ENCODE measurements around the gene HNRNPAB.
"Not testable (repeated sequence)": the region's sequence is repeated elsewhere in the genome, so short reads cannot be mapped to it uniquely, and the experiment has no call there.

The HNRNPAB gene

DNA sequence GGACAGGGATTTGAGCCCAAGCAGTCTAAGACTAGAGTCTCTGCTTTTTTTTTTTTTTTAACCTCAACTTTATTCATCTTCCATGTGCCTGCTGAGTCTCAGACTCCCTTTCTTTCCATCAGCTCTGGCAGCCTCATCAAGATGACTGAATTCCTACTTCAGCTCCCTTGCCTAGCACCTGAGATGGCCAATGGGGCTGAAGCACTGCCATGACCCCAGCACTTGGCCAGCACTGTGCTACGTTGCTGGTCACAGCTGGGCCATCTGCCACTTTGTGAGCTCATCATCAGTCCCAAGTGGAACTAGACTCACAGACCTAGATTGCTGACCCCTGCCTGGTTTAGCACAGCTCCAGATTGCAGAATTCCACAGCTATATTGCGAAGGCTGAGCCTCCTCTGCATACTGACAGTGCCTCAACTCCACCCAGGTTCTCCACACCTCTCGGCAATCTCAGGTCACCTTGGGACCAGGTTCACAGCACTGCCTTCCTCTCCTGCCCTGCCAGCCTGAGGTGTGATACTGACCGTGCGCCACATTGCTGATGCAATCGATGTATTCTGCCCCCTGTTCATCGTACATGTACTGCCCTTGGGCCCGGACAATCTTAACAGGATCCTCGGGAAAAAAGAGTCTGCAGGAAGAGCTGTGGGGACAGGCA, 26.7 kb downstream of the HNRNPAB start:
- no peak for DNase-seq (ENCODE audit: low spot score)

DNA sequence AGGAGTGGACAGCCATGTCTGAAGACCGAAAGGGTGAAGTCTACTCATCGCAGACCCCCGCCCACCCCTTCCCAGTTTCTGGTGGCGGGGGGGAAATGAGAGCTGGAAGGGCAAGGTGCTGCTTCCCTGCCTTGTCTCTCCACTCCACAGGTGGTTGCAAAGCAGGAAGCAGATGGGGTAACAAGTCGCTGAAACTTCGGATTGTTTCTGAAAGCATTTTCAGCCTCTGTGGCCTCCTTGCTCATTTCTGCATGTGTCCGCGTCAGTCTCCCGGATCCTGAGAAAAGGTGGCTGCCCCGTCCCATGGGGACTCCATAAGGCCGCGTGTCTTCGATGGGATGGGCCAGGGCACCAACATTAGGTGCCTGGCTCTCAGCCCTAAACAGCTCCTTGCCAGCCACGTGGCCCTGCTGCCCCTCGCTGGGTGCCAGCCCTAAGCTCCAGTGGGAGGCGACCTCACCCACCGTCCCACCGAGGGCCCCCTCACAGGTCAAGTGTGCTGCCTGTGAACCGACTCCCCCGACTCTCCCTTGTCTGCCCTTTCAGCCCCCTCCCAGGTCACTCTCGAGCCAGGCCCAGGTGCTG, 27.3 kb downstream of the HNRNPAB start:
- no peak for DNase-seq (ENCODE audit: low spot score)

DNA sequence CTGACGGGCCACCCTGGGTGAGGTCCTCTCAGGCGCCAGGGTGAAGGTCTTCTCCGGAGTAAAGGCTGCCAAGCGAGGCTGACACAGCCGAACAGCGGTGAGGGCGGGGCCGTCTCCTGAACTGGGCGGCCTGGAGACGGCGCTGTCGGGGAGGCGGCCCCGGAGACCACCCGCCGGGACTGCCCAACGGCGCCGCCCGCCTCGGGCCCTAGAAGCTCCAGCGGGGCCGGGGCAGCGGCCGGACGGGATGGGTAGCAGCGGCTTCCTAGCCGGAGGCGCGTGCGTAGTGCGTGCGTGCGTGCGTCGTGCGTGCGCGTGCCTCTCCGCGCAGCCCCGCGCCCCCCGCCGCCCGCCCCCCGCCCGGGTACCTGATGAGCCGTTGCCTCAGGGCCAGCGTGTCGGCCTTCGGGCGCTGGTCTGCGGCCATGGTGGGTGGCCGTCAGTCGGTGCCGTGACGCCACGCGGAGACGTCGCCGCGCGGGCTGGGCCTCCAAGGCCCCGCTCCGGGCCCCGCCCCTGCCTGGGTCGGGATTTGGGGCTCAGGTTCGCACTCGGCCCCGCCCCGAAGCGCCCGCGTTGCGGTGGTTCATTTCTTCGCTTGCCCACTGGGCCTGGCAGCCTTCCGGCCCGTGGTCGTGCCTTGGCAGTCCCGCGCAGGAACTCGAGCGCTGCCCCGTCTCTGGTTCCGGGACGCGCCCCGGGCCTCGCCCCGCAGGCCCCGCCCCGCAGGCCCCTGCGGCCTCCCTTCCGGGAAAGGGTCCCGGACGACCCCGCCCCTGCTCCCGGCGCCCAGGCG, 28.0 kb downstream of the HNRNPAB start, which contains the start of gene PHYKPL:
TSS of gene PHYKPL (minus strand) at position 679 of the 796 bp plus-strand sequence. CDS start at position 427, 252 bp downstream.
- peak; percentile 62 for DNase-seq (ENCODE audit: low spot score)

DNA sequence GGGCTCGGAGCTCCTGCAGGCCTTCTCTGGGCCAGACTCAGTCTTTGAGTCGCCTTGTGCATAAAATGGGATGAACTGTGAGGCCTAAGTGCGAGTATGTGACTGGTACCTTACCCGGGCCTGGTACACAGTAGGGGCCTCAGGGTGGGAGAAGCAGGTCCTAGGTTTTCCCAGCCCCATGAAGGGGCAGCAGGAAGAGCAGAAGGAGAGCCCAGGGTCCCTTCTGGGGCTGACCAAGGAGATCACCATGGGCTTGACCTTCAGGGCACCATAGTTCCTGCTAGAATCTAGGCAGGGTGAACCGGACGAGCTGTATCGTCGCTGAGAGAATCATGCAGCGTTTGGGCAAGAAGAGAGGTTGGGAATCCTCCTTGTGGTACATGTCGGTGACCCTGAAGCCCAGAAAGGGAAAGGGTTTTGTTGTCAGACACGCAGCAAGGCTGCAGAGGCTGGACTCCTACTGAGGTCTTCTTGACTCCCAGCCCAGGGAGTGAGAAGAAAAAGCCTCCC, 28.6 kb downstream of the HNRNPAB start:
- no peak for DNase-seq (ENCODE audit: low spot score)

DNA sequence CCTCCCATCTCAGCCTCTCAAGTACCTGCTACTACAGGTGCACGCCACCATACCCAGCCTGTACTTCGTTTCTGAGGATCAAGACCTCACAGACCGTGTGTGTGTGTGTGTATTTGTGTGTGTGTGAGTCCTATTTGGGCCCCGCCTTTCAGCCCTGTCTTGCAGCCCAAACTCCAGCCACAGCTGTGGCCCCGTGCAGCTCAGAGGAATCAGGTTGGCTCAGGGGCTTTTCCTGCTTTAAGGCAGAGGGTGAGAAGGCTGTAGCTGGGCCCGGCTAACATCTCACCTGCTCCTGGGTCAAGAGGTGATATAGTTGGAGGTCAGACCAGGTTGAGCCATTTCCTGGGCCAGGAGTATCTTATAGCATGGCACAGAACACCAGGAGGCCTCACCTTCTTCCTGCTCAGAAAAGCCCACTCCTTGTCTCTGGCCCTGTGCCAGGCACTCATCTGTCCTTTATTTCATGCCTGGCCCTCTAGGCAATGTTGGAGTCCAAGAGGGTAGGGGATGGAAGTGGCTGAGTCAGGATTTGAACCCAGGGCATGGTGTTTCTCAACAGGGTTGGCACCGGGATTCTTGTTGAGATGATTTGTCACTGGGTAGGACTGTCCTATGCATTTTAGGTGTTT, 29.9 kb downstream of the HNRNPAB start:
- DNase-seq (ENCODE audit: low spot score) = no peak

DNA sequence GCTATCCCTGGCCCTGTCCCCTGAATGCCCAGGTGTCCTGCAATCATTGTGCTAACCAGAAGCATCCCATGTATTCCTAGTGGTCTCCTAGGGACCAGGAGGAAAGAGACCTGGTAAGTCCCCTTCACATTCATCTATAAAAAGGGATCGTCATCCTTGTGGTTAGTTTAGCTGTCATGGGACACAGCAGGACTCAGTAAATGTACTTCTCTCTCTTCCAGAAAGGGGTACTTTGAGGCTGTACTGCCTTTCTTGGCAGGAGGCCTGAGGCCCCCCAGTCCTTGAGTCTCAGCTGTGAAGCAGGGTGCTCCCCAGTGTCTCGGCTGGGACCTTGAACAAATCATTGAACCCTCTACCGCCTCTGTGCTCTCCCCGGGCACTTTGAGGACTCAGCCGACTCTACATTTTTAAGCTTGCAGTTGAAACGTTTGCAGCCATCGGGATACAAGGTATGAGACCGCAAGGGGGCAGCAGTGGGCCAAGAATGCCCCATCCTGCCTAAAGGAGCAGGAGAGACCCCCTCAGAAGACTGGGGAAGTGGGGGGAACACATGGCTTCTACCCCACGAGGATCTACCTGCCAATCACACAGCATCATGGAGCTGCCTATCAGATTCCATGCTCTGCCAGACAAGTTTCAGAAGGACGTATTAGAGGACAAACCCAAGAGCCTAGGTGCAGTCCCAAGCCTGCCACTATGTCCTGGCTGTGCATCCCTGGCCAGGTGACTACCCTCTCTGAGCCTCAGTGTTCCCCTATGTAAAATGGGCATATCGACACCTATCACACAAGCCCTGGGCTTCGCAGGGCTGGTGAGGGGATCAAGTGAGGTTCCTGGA, 30.6 kb downstream of the HNRNPAB start:
- DNase-seq (ENCODE audit: low spot score) = peak; percentile 66

DNA sequence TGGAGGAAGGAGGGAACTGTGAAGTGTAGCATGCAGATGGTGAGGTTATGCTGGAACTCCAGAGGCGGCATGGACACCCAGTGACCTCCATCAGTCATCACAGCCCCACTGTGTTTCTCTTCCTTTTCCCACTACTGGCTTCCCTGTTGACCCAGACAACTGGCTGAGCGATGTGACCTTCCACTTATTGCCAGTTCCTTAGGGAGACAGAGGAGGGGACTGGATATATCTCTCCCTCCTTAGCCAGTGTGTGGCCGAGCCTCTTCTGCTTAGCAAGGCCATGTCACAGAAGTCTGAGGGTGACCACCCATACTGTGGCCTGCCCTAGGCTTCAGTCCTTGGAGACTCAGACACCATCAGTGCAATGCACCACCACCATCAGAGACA, 31.2 kb downstream of the HNRNPAB start:
- DNase-seq (ENCODE audit: low spot score) = no peak

DNA sequence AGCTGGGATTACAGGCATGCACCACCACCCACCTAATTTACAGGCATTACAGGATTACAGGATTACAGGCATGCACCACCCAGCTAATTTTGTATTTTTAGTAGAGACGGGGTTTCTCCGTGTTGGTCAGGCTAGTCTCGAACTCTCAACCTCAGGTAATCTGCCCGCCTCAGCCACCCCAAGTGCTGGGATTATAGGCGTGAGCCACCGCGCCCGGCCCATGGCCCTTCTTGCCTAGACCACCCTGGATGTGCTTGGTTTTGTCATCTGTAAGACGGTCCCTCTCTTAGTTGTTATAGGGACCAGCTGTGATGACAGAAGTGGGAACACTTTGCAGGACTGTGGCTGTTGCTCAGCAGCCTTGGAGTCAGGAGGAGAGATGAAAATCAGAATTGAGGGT, 31.8 kb downstream of the HNRNPAB start:
- no peak for DNase-seq (ENCODE audit: low spot score)

DNA sequence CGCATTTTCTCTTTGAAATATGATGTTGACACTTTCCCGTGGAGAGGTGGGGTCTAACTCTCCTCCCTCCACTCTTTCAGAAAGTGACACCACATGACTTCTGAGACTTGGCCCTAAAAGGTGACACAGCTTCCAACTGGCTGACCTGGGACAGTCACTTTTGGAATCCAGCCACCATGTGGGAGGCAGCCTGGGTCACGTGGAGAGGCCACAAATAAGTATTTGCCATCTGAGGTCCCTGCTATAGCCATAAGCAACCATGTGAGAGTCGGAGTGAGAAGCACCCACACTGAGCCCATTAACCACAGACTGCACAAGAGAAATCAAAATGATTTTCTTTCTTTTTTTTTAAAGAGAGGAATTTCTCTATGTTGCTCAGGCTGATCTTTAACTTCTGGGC, 32.3 kb downstream of the HNRNPAB start:
- no peak for DNase-seq (ENCODE audit: low spot score)

DNA sequence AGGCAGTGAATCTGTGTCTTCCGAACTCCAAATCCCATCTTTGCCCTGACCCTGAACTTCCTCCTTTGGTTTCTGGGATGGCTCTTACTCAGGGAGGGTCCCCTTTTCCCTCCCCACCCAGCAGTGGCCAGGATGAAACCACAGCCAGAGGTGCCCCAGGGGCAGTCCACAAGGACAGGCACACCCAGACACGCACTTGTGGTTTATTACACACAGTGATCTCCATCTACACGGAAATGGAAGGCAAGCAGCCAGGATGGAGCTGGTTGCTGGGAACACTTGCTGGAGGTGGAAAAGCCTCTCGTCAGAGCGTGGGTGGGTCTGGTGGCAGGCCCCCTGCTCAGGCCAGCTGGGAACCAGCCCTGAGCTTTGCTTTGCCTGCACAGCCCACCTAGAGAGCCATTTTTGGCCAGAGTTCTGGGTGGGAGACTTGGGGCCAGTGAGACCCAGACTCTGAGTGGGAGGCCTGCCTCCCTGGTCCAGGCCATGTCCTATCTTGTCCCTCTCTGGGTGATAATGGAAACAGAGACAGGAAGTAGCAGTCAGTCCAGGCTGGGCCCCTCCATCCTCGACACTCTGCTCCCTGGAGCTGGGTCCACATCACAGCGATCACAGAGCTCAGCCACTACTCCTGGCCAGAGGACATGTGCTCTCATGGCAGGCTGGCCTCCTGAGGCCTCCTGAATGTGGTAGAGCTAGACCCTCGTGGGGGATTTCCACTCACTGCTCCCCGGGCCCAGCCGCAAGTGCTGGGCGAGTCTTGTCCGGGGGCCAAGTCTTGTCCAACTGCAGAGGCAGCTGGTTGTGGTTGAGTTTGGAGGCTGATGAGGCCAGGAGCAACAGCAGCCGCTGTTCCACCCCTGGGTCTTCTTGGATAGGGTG, 33.3 kb downstream of the HNRNPAB start:
- no peak for DNase-seq (ENCODE audit: low spot score)

DNA sequence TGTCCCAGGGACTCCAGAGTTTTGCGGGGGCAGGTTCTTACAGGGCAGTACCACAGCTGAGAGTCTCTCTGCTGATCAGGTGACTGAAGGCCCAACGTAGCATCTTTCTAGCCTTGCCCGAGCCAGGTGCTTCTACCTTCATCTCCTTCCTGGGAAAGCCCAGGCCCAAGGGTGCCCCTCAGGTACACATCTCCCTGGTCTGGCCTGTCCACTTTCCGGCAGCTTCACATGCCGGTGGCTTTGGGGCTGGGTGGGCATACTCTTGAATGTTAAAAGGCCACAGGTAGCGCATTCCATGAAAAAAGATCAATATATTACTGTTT, 33.9 kb downstream of the HNRNPAB start:
- no peak for DNase-seq (ENCODE audit: low spot score)

DNA sequence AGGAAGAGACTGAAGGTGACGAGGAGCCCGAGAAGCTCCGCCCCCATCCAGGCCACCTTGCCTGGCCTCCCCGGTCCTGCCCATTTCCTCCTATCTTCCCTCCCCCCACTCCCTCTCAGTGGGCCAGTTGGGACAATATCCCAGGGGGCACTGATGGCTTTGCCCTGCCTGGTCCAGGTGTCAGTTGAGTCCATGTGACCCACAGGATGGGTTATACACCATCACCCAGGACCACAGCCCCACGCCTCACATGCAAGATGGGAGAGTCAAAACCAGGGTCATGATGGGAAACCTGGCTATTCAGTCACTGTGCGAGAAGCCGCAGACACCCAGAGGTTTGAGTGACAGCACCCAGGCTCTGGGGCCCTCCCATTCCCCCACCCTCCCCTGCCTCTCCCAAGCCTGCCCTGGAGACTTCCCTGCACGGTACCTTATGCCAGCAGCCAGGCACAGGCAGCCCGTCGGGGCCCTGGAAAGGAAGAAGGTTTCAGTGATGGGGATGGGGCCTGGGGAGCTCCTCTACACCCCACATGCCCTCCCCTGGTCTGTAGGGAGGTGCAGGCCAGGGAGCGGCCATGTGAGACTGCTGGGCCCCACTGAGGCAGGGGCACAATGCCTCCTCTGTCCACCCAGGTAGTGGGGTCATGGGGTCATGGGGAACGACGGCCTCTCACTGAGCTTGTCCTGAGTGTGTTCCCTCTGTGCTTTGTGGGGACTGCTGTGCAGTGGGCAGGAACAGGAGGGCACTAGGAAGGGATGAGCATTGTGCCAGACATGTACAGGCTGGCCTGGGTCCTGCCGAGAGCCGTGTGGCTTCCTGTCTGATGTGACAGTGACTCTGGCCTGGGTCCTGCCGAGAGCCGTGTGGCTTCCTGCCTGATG, 34.6 kb downstream of the HNRNPAB start:
- no peak for DNase-seq (ENCODE audit: low spot score)

DNA sequence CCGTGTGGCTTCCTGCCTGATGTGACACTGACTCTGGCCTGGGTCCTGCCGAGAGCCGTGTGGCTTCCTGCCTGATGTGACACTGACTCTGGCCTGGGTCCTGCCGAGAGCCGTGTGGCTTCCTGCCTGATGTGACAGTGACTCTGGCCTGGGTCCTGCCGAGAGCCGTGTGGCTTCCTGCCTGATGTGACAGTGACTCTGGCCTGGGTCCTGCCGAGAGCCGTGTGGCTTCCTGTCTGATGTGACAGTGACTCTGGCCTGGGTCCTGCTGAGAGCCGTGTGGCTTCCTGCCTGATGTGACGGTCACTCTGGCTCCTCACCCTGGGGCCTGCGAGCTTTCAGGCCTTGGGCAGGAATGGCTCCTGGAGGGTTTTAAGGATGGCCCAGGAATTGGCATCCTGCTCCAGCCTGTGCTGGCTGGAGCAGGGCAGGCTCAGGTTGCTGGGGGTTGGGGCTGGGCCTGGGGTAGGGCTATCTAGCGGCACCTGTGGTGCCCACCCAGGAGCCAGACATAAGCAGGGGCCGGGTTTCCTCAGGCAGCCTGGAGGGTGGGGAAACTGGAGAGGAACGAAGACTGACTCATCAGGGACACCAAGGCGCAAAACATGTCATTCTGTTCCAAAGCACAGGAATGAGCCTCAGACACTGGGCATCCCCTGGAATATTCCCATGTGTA, 35.4 kb downstream of the HNRNPAB start:
- DNase-seq (ENCODE audit: low spot score) = not testable (repeated sequence)

DNA sequence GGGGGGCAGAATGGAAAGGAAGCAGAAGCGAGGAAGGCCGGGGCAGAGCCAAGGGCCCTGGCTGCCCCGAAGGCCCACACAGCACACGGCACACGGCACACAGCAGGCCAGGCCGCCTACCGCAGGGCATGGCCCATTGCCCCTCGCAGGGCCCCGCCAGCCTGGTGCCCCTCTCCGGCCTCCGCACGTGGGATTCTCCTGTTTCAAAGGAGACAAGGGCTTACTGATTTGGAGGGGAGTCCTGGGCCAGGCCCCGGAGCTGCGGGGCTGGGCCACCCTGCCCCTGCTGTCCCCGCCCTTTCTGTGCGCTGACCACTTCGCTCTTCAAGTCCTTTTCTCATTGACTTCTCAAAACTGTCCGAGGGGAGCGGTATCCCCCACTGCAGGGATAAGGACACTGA, 36.0 kb downstream of the HNRNPAB start:
- DNase-seq (ENCODE audit: low spot score) = no peak

DNA sequence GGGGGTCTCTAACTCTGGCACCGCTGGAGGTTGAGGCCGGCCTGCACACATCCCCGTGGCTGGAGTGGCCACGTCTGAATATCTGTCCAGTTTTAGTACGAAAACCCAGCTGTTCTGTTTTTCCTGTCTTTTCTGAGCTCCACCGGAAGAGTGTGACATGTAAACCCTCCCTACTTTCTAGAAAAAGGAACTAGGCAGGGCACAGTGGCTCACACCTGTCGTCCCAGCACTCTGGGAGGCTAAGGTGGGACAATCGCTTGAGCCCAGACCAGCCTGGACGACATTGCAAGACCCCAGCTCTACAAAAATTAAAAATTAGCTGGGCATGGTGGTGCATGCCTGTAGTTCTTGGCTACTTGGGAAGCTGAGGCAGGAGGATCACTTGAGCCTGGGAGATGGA, 36.4 kb downstream of the HNRNPAB start:
- DNase-seq (ENCODE audit: low spot score) = no peak

DNA sequence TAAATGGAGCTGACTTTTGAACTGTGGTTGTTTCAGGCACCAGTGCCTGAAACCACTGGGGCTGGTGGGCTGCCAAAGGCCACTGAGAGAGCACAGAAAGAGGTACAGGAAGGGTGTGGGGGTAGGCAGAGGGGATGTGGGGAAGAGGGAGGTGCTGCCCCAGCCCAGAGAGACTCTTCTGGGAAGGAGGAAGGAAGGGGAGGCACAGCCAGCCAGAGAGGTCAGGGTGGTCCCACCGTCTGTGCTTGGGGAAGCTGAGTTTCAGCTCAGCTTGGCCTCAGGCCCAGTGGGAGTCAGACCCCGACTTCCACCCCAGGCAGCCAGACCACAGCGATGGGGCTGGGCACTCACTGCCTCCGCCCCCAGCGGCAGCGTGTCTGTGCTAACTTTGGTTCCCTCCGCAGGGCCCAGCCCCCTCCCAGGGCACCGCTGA, 36.9 kb downstream of the HNRNPAB start:
- DNase-seq (ENCODE audit: low spot score) = no peak

DNA sequence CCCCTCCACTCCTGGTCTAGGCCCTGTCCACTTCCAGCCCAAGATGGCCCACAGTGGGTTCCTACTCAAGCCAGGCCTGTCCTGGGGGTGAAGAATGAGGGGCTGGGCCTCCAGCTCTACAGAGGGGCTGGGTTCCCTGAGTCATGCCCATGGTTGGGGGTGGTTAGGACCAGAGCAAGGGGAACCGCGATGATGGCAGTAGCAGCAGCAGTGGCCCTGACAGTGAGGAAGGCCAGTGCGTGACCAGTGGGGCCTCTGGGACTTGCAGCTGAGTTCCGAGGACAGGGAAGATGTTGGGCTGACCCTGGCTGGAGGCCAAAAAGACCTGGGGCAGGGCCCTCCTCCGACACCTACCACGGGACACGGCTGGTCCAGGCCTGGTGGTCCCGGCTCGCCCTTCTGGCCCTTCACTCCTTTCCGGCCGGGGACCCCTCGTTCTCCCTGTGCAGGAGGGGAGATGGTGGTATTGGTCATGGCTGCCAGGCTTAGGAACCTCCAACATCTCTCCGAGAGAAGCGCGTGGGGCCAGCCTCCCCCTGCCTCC, 37.4 kb downstream of the HNRNPAB start:
- no peak for DNase-seq (ENCODE audit: low spot score)

DNA sequence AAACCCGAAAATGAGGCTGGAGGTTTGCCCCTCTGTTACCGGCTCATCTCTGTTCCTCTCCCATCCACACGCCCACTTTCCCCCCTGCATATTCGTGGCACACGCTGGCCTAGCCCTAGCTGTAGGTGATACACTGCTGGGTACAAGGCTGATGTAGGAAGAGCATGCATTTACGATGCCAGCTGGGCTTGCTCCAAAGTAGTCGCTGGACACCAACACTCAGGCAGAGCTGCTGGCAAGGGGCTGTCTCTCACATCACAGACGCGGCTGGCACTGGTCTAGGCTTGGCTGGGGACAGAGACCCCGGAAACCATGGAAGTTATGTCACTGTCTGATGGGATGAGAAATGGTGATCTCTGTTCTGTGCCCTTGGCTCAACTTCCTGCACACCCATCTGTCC, 38.1 kb downstream of the HNRNPAB start:
- no peak for DNase-seq (ENCODE audit: low spot score)

DNA sequence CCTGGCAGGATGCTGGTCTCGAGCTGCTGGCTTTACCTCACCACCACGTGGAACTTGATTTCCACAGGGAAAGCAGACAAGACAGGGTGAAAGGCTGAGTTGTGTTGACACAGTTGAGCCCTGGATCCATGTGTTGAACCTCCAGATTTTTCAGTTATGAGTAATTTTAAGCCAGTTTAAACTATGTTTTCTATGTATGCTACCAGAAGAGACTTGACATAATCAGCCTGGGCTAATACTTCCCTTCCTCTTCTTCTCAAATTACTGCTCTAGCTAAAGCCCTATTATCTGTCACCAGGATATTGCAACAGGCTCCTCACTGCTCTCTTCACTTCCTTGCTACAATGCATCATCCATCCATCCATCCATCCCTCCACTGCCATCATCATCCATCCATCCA, 40.2 kb downstream of the HNRNPAB start:
- DNase-seq (ENCODE audit: low spot score) = no peak

Data from hematopoietic multipotent progenitor cell treated with erythropoietin and hydrocortisone succinate and interleukin-3 and kit ligand, for 17 days (in vitro differentiated cells).